Urinary bladder (tissue), 4 donors: Measurements from ENCODE around the gene PCSK2. TPM values are rescaled to one million over a fixed set of nuclear protein-coding genes. Genes with fewer than 3 reads are reported as not detected.
"Not testable (repeated sequence)": the region's sequence is repeated elsewhere in the genome, so short reads cannot be mapped to it uniquely, and the experiment has no call there.

Source experiments
- DNase-seq: peaks from one replicate; pipeline ENCODE4 v3.0.0-alpha.2; 2015; ENCODE audit errors: extremely low spot score
- H3K27ac ChIP-seq: one replicate; pipeline ENCODE4 v1.5.1; 2013; ENCODE audit warnings: low read depth, mild to moderate bottlenecking, moderate library complexity
- H3K36me3 ChIP-seq: one replicate; pipeline ENCODE4 v1.6.1; 2013; ENCODE audit warnings: mild to moderate bottlenecking, moderate library complexity; ENCODE audit not compliant: insufficient read depth
- H3K4me1 ChIP-seq: one replicate; pipeline ENCODE4 v1.6.1; 2013; ENCODE audit warnings: mild to moderate bottlenecking, moderate library complexity; ENCODE audit not compliant: insufficient read depth
- H3K4me3 ChIP-seq: one replicate; pipeline ENCODE4 v1.5.1; 2013; ENCODE audit warnings: low read depth, low read length
- WGBS: extraction: QIAGEN DNeasy Blood & Tissue Kit; methylation state at CpG from one replicate; pipeline ENCODE4 v1.1.7; 2013; 5-methylcytosine and 5-hydroxymethylcytosine counted together
- polyA plus RNA-seq: library from polyadenylated mRNA; stranded (reverse); fragments of 200-250 nt; gene quantifications from one replicate; pipeline ENCODE4 v1.2.3, GENCODE V29; 2013
- total RNA-seq: library from RNA; depleted of rRNA; stranded (reverse); fragments of >200 nt; gene quantifications from one replicate; pipeline ENCODE4 v1.2.3, GENCODE V29; 2014
- donor health status: healthy with polysubstance abuse.
- donor health status: healthy.

The PCSK2 gene
- total RNA-seq, result 1.5 TPM
- polyA plus RNA-seq, result 8.0 TPM

- Histone ChIP-seq H3K4me3 (peak within 1 kb of the TSS; percentile 27), H3K4me1 (no peaks in the 10 kb centered on the region), H3K36me3 (no peaks in the 10 kb centered on the region), H3K27ac (peak within 1 kb of the TSS; percentile 35)
- DNase-seq, result peak; percentile 66
- under 1% methylated on average over 53 of the region's 53 CpGs for WGBS
These were observed at the start of gene PCSK2 for GRCh38 chr20:17226410-17227218. Gene PCSK2 (plus strand): TSS chr20:17227040. CDS start chr20:17227306, 266 bp downstream.

GRCh38 chr20:17177341-17177740 lies 49.5 kb upstream of the PCSK2 start:
- Histone ChIP-seq H3K4me3 (no peak overlapping the region), H3K4me1 (no peaks in the 10 kb centered on the region), H3K27ac (no peak overlapping the region), H3K36me3 (no peaks in the 10 kb centered on the region)
- DNase-seq, result no peak
- WGBS, result 63% methylated on average over 5 of the region's 5 CpGs

GRCh38 chr20:17179840-17180239 lies 47.0 kb upstream of the PCSK2 start:
- whole genome bisulfite sequencing, result 52% methylated on average over 4 of the region's 4 CpGs
- H3K36me3 ChIP-seq, result no peaks in the 10 kb centered on the region
- H3K27ac ChIP-seq, result no peak overlapping the region
- no peak overlapping the region for H3K4me3 ChIP-seq
- DNase-seq, result no peak
- H3K4me1 ChIP-seq, result no peaks in the 10 kb centered on the region

GRCh38 chr20:17189976-17190695 lies 36.7 kb upstream of the PCSK2 start:
- Histone ChIP-seq H3K27ac (no peak overlapping the region), H3K4me3 (no peak overlapping the region), H3K36me3 (no peaks in the 10 kb centered on the region), H3K4me1 (no peaks in the 10 kb centered on the region)
- 34% methylated on average over 6 of the region's 6 CpGs for WGBS
- DNase-seq, result no peak

GRCh38 chr20:17197041-17197440 lies 29.8 kb upstream of the PCSK2 start:
- 49% methylated on average over 2 of the region's 2 CpGs for WGBS
- DNase-seq, result no peak
- no peak overlapping the region for H3K27ac ChIP-seq

GRCh38 chr20:17202030-17202429 lies 24.8 kb upstream of the PCSK2 start:
- 67% methylated on average over 2 of the region's 2 CpGs for WGBS
- no peak for DNase-seq

More at GRCh38 chr20:17197041-17197440, 29.8 kb upstream of the PCSK2 start:
- H3K4me1 ChIP-seq, result no peaks in the 10 kb centered on the region
- no peaks in the 10 kb centered on the region for H3K36me3 ChIP-seq
- H3K4me3 ChIP-seq, result no peak overlapping the region

GRCh38 chr20:17202673-17203072 lies 24.2 kb upstream of the PCSK2 start:
- H3K4me1 ChIP-seq, result no peaks in the 10 kb centered on the region
- no peak overlapping the region for H3K27ac ChIP-seq
- DNase-seq, result no peak
- H3K36me3 ChIP-seq, result no peaks in the 10 kb centered on the region
- H3K4me3 ChIP-seq, result no peak overlapping the region
- 12% methylated on average over 8 of the region's 8 CpGs for WGBS

More at GRCh38 chr20:17202030-17202429, 24.8 kb upstream of the PCSK2 start:
- no peak overlapping the region for H3K27ac ChIP-seq
- H3K4me3 ChIP-seq, result no peak overlapping the region
- H3K4me1 ChIP-seq, result no peaks in the 10 kb centered on the region
- H3K36me3 ChIP-seq, result no peaks in the 10 kb centered on the region

GRCh38 chr20:17205084-17205813 lies 21.6 kb upstream of the PCSK2 start:
- no peaks in the 10 kb centered on the region for H3K36me3 ChIP-seq
- H3K4me1 ChIP-seq, result no peaks in the 10 kb centered on the region
- no peak overlapping the region for H3K27ac ChIP-seq
- WGBS, result 74% methylated on average over 7 of the region's 7 CpGs
- no peak overlapping the region for H3K4me3 ChIP-seq
- DNase-seq, result no peak

GRCh38 chr20:17210387-17210786 lies 16.5 kb upstream of the PCSK2 start:
- WGBS, result 64% methylated on average over 3 of the region's 3 CpGs
- no peak for DNase-seq
- H3K27ac ChIP-seq, result no peak overlapping the region
- no peaks in the 10 kb centered on the region for H3K4me1 ChIP-seq
- no peaks in the 10 kb centered on the region for H3K36me3 ChIP-seq
- H3K4me3 ChIP-seq, result no peak overlapping the region

- WGBS, result 81% methylated on average over 2 of the region's 2 CpGs
- H3K4me1 ChIP-seq, result no peaks in the 10 kb centered on the region
- no peak overlapping the region for H3K27ac ChIP-seq
These were observed 15.9 kb upstream of the PCSK2 start for GRCh38 chr20:17210983-17211382.

GRCh38 chr20:17215167-17215566 lies 11.7 kb upstream of the PCSK2 start:
- Histone ChIP-seq H3K4me3 (no peak overlapping the region), H3K27ac (no peak overlapping the region), H3K36me3 (no peaks in the 10 kb centered on the region), H3K4me1 (no peaks in the 10 kb centered on the region)
- no peak for DNase-seq

More at GRCh38 chr20:17210983-17211382, 15.9 kb upstream of the PCSK2 start:
- Histone ChIP-seq H3K36me3 (no peaks in the 10 kb centered on the region), H3K4me3 (no peak overlapping the region)
- DNase-seq, result no peak

- not testable (repeated sequence) for DNase-seq, H3K4me1 ChIP-seq, H3K27ac ChIP-seq, H3K4me3 ChIP-seq, H3K36me3 ChIP-seq
- 62% methylated on average over 1 of the region's 1 CpG for WGBS
These were observed 7.0 kb upstream of the PCSK2 start for GRCh38 chr20:17219856-17220255.

- Histone ChIP-seq H3K4me1 (no peaks in the 10 kb centered on the region), H3K27ac (no peak overlapping the region), H3K36me3 (no peaks in the 10 kb centered on the region), H3K4me3 (no peak overlapping the region)
- DNase-seq, result no peak
- 52% methylated on average over 3 of the region's 3 CpGs for WGBS
These were observed 3.3 kb upstream of the PCSK2 start for GRCh38 chr20:17223553-17223952.
